HepG2 (cell line): ENCODE data around the gene JPH4. TPM values are rescaled to one million over a fixed set of nuclear protein-coding genes. Genes with fewer than 3 reads are reported as not detected.

ENCODE experiments used
- BCL6 ChIP-seq: IDR thresholded peaks from 2 replicates; pipeline ENCODE4 v1.6.1; 2016; ENCODE audit warnings: missing genetic modification reagents, missing compliant biosample characterization
- CBFB ChIP-seq: sonication (generic); formaldehyde crosslinking; IDR thresholded peaks from 2 replicates; pipeline ENCODE4 v1.4.0; 2020; ENCODE audit warnings: missing genetic modification reagents
- FIP1L1 ChIP-seq: fragments of 200-400 bp; formaldehyde crosslinking; IDR thresholded peaks from 2 replicates; pipeline ENCODE4 v1.6.1; 2018; ENCODE audit warnings: low read depth, mild to moderate bottlenecking, low read length, moderate library complexity, borderline replicate concordance; ENCODE audit not compliant: insufficient read depth
- GATAD1 ChIP-seq: IDR thresholded peaks from 2 replicates; pipeline ENCODE4 v1.6.1; 2016; ENCODE audit warnings: missing genetic modification reagents, missing compliant biosample characterization
- HNF4A ChIP-seq: sonication (generic); formaldehyde crosslinking; IDR thresholded peaks from 2 replicates; pipeline ENCODE4 v1.4.0; 2020; ENCODE audit warnings: missing genetic modification reagents
- IRF9 ChIP-seq: sonication (generic); formaldehyde crosslinking; IDR thresholded peaks from 2 replicates; pipeline ENCODE4 v1.8.0; 2022; ENCODE audit warnings: missing genetic modification reagents, mild to moderate bottlenecking, borderline replicate concordance
- NCOA5 ChIP-seq: sonication (generic); formaldehyde crosslinking; IDR thresholded peaks from 2 replicates; pipeline ENCODE4 v1.4.0; 2020; ENCODE audit warnings: missing genetic modification reagents
- POGZ ChIP-seq: sonication (generic); formaldehyde crosslinking; IDR thresholded peaks from 2 replicates; pipeline ENCODE4 v1.4.0; 2020; ENCODE audit warnings: mild to moderate bottlenecking, missing genetic modification reagents
- POLR2G ChIP-seq: fragments of 200-400 bp; formaldehyde crosslinking; IDR thresholded peaks from 2 replicates; pipeline ENCODE4 v1.6.1; 2018; ENCODE audit warnings: mild to moderate bottlenecking, low read depth, low read length, moderate library complexity
- SKI ChIP-seq: fragments of 450-650 bp; IDR thresholded peaks from one replicate; pipeline ENCODE4 v1.6.1; 2018; ENCODE audit warnings: mild to moderate bottlenecking; ENCODE audit not compliant: partially characterized antibody
- SRF ChIP-seq: IDR thresholded peaks from 2 replicates; pipeline ENCODE4 v1.6.1; 2011; ENCODE audit warnings: mild to moderate bottlenecking, low read depth, low read length, moderate library complexity
- TARDBP ChIP-seq: sonication (generic); formaldehyde crosslinking; IDR thresholded peaks from 2 replicates; pipeline ENCODE4 v1.8.0; 2022; ENCODE audit warnings: mild to moderate bottlenecking, missing genetic modification reagents
- THAP7 ChIP-seq: sonication (generic); formaldehyde crosslinking; IDR thresholded peaks from 2 replicates; pipeline ENCODE4 v1.8.1; 2023; ENCODE audit warnings: mild to moderate bottlenecking, missing genetic modification reagents
- XRCC5 ChIP-seq: fragments of 200-400 bp; formaldehyde crosslinking; optimal IDR thresholded peaks from 2 replicates; pipeline ENCODE3; 2017; ENCODE audit warnings: mild to moderate bottlenecking, low read length
- YEATS4 ChIP-seq: sonication (generic); formaldehyde crosslinking; IDR thresholded peaks from 2 replicates; pipeline ENCODE4 v1.4.0; 2020; ENCODE audit warnings: missing genetic modification reagents, borderline replicate concordance
- ZFP41 ChIP-seq: sonication (generic); formaldehyde crosslinking; IDR thresholded peaks from 2 replicates; pipeline ENCODE4 v1.4.0; 2020; ENCODE audit warnings: mild to moderate bottlenecking, missing genetic modification reagents, borderline replicate concordance
- ZNF207 ChIP-seq: fragments of 450-650 bp; IDR thresholded peaks from 2 replicates; pipeline ENCODE4 v1.6.1; 2016; ENCODE audit warnings: antibody characterized with exemption, borderline replicate concordance
- ZNF333 ChIP-seq: sonication (generic); formaldehyde crosslinking; IDR thresholded peaks from 2 replicates; pipeline ENCODE4 v1.4.0; 2020; ENCODE audit warnings: mild to moderate bottlenecking, missing genetic modification reagents, borderline replicate concordance
- ZNF446 ChIP-seq: sonication (generic); formaldehyde crosslinking; IDR thresholded peaks from 2 replicates; pipeline ENCODE4 v1.5.0; 2020; ENCODE audit warnings: mild to moderate bottlenecking, missing genetic modification reagents
- ZNF549 ChIP-seq: sonication (generic); formaldehyde crosslinking; IDR thresholded peaks from 2 replicates; pipeline ENCODE4 v1.5.0; 2020; ENCODE audit warnings: missing genetic modification reagents
- ZNF720 ChIP-seq: sonication (generic); formaldehyde crosslinking; IDR thresholded peaks from 2 replicates; pipeline ENCODE4 v1.4.0; 2020; ENCODE audit warnings: missing genetic modification reagents
- polyA plus RNA-seq, 8 experiments: library from polyadenylated mRNA; depleted of rRNA in 3 of 8; stranded (reverse) in 7 of 8; unstranded in 1 of 8; fragments of >200 nt; fragmentation: Illumina TruSeq in 4 of 8; extraction: Trizol in 4 of 8; gene quantifications; 2 replicates each; pipeline versions ENCODE4 v1.2.1 to v1.2.3, GENCODE V29; 2011 to 2016; ENCODE audit warnings: low read depth in 4 of 8, missing spikeins in 1 of 8, mixed read lengths in 1 of 8; ENCODE audit not compliant: insufficient read depth in 1 of 8
- total RNA-seq, 5 experiments: library from RNA; depleted of rRNA; stranded (reverse); fragments of >200 nt; fragmentation: Illumina TruSeq; extraction: Trizol; gene quantifications; 2 replicates each; pipeline ENCODE4 v1.2.3, GENCODE V29; 2016; ENCODE audit warnings: low read depth in 1 of 5
- TF ChIP-seq, protein P1 (sequence below): sonication (generic); formaldehyde crosslinking; IDR thresholded peaks from one replicate; pipeline ENCODE4 v1.5.1; 2020; ENCODE audit warnings: mild to moderate bottlenecking, missing genetic modification reagents; ENCODE audit errors: not compliant biosample characterization

JPH4 gene
- total and polyA plus RNA-seq, 2 of the 13 experiments (the other 11 are each of a cell fraction or from before 2014, with no cell fraction given), result 0.08 to 0.22 TPM

GRCh38 chr14:23559926-23560520 is 18.6 kb downstream of the JPH4 start (continued):
- TF ChIP-seq ZNF446 (no peak), THAP7 (CRISPR knock-in tag) (no peak), CBFB (no peak), ZNF720 (CRISPR knock-in tag) (no peak), POGZ (CRISPR knock-in tag) (no peak), ZNF549 (CRISPR knock-in tag) (no peak), NCOA5 (CRISPR knock-in tag) (no peak), YEATS4 (CRISPR knock-in tag) (no peak), TARDBP (CRISPR knock-in tag) (no peak), XRCC5 (no peak), BCL6 (CRISPR knock-in tag) (no peak), IRF9 (peak; percentile 54; the same call in 1 of the 2 replicates), ZNF333 (CRISPR knock-in tag) (no peak), GATAD1 (CRISPR knock-in tag) (no peak), POLR2G (peak; percentile 47; the same call in 1 of the 2 replicates), SRF (no peak), ZFP41 (no peak), HNF4A (CRISPR knock-in tag) (0 out of 2 replicates have a peak, but pooled peaks have one; percentile 9), FIP1L1 (no peak), SKI (no peak), ZNF207 (no peak)
- TF ChIP-seq, protein P1, sequence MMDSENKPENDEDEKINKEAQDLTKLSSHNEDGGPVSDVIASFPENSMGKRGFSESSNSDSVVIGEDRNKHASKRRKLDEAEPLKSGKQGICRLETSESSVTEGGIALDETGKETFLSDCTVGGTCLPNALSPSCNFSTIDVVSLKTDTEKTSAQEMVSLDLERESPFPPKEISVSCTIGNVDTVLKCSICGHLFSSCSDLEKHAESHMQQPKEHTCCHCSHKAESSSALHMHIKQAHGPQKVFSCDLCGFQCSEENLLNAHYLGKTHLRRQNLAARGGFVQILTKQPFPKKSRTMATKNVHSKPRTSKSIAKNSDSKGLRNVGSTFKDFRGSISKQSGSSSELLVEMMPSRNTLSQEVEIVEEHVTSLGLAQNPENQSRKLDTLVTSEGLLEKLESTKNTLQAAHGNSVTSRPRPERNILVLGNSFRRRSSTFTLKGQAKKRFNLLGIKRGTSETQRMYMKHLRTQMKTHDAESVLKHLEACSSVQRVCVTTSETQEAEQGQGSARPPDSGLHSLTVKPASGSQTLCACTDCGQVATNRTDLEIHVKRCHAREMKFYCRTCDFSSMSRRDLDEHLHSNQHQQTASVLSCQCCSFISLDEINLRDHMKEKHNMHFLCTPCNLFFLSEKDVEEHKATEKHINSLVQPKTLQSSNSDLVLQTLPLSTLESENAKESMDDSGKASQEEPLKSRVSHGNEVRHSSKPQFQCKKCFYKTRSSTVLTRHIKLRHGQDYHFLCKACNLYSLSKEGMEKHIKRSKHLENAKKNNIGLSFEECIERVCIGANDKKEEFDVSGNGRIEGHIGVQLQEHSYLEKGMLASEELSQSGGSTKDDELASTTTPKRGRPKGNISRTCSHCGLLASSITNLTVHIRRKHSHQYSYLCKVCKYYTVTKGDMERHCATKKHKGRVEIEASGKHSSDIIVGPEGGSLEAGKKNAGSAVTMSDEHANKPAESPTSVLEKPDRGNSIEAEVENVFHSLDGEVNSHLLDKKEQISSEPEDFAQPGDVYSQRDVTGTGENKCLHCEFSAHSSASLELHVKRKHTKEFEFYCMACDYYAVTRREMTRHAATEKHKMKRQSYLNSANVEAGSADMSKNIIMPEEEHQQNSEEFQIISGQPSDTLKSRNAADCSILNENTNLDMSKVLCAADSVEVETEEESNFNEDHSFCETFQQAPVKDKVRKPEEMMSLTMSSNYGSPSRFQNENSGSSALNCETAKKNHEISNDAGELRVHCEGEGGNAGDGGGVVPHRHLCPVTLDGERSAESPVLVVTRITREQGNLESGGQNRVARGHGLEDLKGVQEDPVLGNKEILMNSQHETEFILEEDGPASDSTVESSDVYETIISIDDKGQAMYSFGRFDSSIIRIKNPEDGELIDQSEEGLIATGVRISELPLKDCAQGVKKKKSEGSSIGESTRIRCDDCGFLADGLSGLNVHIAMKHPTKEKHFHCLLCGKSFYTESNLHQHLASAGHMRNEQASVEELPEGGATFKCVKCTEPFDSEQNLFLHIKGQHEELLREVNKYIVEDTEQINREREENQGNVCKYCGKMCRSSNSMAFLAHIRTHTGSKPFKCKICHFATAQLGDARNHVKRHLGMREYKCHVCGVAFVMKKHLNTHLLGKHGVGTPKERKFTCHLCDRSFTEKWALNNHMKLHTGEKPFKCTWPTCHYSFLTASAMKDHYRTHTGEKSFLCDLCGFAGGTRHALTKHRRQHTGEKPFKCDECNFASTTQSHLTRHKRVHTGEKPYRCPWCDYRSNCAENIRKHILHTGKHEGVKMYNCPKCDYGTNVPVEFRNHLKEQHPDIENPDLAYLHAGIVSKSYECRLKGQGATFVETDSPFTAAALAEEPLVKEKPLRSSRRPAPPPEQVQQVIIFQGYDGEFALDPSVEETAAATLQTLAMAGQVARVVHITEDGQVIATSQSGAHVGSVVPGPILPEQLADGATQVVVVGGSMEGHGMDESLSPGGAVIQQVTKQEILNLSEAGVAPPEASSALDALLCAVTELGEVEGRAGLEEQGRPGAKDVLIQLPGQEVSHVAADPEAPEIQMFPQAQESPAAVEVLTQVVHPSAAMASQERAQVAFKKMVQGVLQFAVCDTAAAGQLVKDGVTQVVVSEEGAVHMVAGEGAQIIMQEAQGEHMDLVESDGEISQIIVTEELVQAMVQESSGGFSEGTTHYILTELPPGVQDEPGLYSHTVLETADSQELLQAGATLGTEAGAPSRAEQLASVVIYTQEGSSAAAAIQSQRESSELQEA, result no peak
